HG03060 (cell line): ENCODE data around the gene PLCD1.

Experiments
- ATAC-seq: cut with Tn5 transposase; IDR thresholded peaks from one replicate; pipeline ENCODE4 v1.9.1; 2021; ENCODE audit warnings: low read depth, moderate number of reproducible peaks; ENCODE audit not compliant: unreplicated experiment

PLCD1 gene

GRCh38 chr3:38017445-38018295, 11.8 kb downstream of the PLCD1 start:
- no peak for ATAC-seq

- no peak for ATAC-seq
These were observed 12.5 kb downstream of the PLCD1 start for GRCh38 chr3:38016847-38017444.

GRCh38 chr3:38016410-38016809, 13.0 kb downstream of the PLCD1 start:
- no peak for ATAC-seq

- no peak for ATAC-seq
These were observed 13.5 kb downstream of the PLCD1 start for GRCh38 chr3:38015984-38016383.

GRCh38 chr3:38015485-38015884, 14.0 kb downstream of the PLCD1 start:
- ATAC-seq = no peak

GRCh38 chr3:38011111-38011510, 18.3 kb downstream of the PLCD1 start:
- no peak for ATAC-seq

GRCh38 chr3:38009807-38010591, 19.4 kb downstream of the PLCD1 start:
- no peak for ATAC-seq

- ATAC-seq = no peak
These were observed 20.4 kb downstream of the PLCD1 start for GRCh38 chr3:38008971-38009580.

GRCh38 chr3:38008191-38008701, 21.2 kb downstream of the PLCD1 start:
- ATAC-seq = no peak

- no peak for ATAC-seq
These were observed 21.7 kb downstream of the PLCD1 start for GRCh38 chr3:38007754-38008090.

GRCh38 chr3:38006445-38006995, 22.9 kb downstream of the PLCD1 start:
- no peak for ATAC-seq

GRCh38 chr3:38006031-38006430, 23.4 kb downstream of the PLCD1 start:
- ATAC-seq = no peak

- ATAC-seq = no peak
These were observed 24.1 kb downstream of the PLCD1 start for GRCh38 chr3:38005076-38006020.

GRCh38 chr3:38004415-38005075, 24.9 kb downstream of the PLCD1 start:
- no peak for ATAC-seq

GRCh38 chr3:38003817-38004414, 25.5 kb downstream of the PLCD1 start:
- no peak for ATAC-seq

GRCh38 chr3:38003371-38003816, 26.0 kb downstream of the PLCD1 start:
- no peak for ATAC-seq

- ATAC-seq = no peak
These were observed 26.5 kb downstream of the PLCD1 start for GRCh38 chr3:38002940-38003339.

GRCh38 chr3:38002291-38002876, 27.1 kb downstream of the PLCD1 start:
- no peak for ATAC-seq
